Colonic mucosa (tissue), 4 donors: ENCODE measurements around the gene TCF7L2. TPM values are rescaled to one million over a fixed set of nuclear protein-coding genes. Genes with fewer than 3 reads are reported as not detected.

Experiments
- DNase-seq: peaks from one replicate; pipeline ENCODE4 v3.0.0-alpha.2; 2020
- H3K27ac ChIP-seq: fragments of 200-600 bp; one replicate; pipeline ENCODE4 v1.8.0; 2021
- H3K27me3 ChIP-seq: fragments of 200-600 bp; one replicate; pipeline ENCODE4 v1.8.0; 2021
- H3K36me3 ChIP-seq: fragments of 200-600 bp; one replicate; pipeline ENCODE4 v1.8.0; 2021
- H3K4me1 ChIP-seq: fragments of 200-600 bp; one replicate; pipeline ENCODE4 v1.8.0; 2021; ENCODE audit warnings: mild to moderate bottlenecking
- H3K4me3 ChIP-seq: fragments of 200-600 bp; one replicate; pipeline ENCODE4 v1.8.0; 2021
- H3K9ac ChIP-seq, 2 donors: one replicate each; pipeline ENCODE4 v1.7.0; 2013; ENCODE audit warnings: control low read depth in 2 of 2, low read depth in 2 of 2, low read length in 2 of 2
- H3K9me3 ChIP-seq: fragments of 200-600 bp; one replicate; pipeline ENCODE4 v1.8.0; 2021
- intact Hi-C: fragments of 100-400 bp; cut with DNase I; formaldehyde crosslinking; loops from one replicate; pipeline ENCODE4 v1.14.1; 2022
- total RNA-seq, 2 donors: library from RNA; stranded (reverse); fragmentation: NEBNext Ultra II Directional in 1 of 2; extraction: Animal tissue kit (Norgen Biotek cat#: 25700) in 1 of 2; gene quantifications; one replicate each; pipeline ENCODE4 v1.2.1, GENCODE V29; 2021
- TF ChIP-seq, protein P1 (sequence below): fragments of 200-600 bp; IDR thresholded peaks from one replicate; pipeline ENCODE4 v1.8.0; 2022; ENCODE audit warnings: antibody characterized with exemption, mild to moderate bottlenecking
- donor health status: healthy.
- donor health status: DM: no; HTN: no; CAD: no.
- donor health status: DM: no; HTN: no; CAD: no.

TCF7L2 gene
- total RNA-seq, 2 donors from 2014 or later, result 65.1 to 98.9 TPM

DNA sequence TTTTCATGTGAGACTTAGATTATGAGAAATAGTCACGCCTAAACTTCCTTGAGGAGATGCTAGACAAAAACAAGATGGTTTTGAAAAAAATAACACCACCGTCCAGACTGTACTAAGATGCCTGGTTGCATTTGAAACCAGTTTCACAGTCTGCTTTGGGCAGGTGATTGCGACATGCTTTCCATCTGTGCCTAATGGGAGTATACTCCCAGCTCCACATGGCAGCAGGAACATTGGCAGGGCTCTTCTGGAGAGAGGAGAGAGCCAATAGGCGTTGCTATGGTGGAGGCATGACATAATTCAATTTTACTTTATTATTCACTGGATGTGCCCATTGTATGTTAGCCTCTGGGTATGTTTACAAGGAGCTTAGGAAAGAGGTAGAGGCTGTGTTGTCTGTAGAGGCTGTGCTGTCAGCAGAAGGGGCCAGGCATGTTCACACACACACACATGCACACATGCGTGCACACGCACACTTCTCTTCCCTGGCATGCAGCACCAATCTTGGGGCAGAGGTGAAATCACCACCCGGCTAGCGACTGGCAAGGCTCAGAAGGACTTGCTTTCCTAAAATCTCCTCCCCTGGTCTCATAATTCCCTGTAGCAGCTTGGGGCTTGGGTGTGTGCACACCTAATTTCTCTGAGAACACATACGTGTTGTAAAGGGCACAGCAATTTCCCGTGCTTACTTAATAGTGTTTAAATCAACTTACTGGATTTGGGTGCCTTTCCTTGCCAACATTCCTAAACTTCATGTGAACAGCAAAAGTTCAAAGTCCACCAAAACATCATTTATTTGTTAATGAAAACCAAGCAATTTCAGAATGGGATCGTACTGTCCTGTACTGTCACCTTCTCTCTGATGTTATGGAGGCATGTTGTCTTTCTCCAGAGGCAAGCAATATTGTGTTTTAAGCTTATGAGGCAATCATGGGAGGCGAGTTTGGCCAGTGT is 162.1 kb downstream of the TCF7L2 start:
- H3K27me3 ChIP-seq, result no peaks in the 10 kb centered on the region
- no peaks in the 10 kb centered on the region for H3K9me3 ChIP-seq
- DNase-seq, result no peak

DNA sequence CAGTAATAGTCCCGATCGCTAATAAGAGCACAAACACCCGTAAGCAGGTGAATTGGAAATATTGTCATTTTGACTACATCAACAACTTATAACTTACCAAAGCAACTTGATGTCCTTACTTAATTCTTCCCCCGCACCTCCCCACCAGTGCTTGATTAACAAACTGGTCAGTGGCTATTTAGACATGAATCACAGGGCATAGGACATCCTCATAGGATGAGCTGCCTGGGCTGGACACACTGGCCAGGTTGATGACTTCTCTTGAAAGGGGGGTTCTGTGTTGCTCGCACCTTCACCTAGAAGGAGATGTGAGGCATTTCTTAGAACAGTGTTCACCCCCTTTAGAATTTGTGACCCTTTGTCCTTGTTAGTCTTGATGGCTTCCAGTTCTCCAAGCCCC is 163.2 kb downstream of the TCF7L2 start:
- Histone ChIP-seq H3K9me3 (no peaks in the 10 kb centered on the region), H3K36me3 (no peaks in the 10 kb centered on the region), H3K4me3 (no peak overlapping the region), H3K9ac (no peak overlapping the region), H3K4me1 (no peaks in the 10 kb centered on the region), H3K27me3 (no peaks in the 10 kb centered on the region), H3K27ac (no peak overlapping the region)
- TF ChIP-seq, protein P1, sequence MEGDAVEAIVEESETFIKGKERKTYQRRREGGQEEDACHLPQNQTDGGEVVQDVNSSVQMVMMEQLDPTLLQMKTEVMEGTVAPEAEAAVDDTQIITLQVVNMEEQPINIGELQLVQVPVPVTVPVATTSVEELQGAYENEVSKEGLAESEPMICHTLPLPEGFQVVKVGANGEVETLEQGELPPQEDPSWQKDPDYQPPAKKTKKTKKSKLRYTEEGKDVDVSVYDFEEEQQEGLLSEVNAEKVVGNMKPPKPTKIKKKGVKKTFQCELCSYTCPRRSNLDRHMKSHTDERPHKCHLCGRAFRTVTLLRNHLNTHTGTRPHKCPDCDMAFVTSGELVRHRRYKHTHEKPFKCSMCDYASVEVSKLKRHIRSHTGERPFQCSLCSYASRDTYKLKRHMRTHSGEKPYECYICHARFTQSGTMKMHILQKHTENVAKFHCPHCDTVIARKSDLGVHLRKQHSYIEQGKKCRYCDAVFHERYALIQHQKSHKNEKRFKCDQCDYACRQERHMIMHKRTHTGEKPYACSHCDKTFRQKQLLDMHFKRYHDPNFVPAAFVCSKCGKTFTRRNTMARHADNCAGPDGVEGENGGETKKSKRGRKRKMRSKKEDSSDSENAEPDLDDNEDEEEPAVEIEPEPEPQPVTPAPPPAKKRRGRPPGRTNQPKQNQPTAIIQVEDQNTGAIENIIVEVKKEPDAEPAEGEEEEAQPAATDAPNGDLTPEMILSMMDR, result no peak
- intact Hi-C loops, result no loop called here
- no peak for DNase-seq

More for the DNA sequence above, 162.1 kb downstream of the TCF7L2 start:
- Histone ChIP-seq H3K27ac (no peak overlapping the region), H3K4me1 (no peaks in the 10 kb centered on the region), H3K9ac (no peak overlapping the region), H3K36me3 (no peaks in the 10 kb centered on the region), H3K4me3 (no peak overlapping the region)
- TF ChIP-seq, protein P1, result no peak
- intact Hi-C loops, result no loop called here

GRCh38 chr10:113113918-113114317 is 163.9 kb downstream of the TCF7L2 start:
- H3K9me3 ChIP-seq, result no peaks in the 10 kb centered on the region
- no peak overlapping the region for H3K27ac ChIP-seq
- H3K4me1 ChIP-seq, result no peaks in the 10 kb centered on the region
- no peaks in the 10 kb centered on the region for H3K27me3 ChIP-seq
- no peak overlapping the region for H3K4me3 ChIP-seq
- TF ChIP-seq, protein P1, result no peak
- no peak overlapping the region for H3K9ac ChIP-seq
- intact Hi-C loops, result no loop called here
- no peak for DNase-seq
- H3K36me3 ChIP-seq, result no peaks in the 10 kb centered on the region

DNA sequence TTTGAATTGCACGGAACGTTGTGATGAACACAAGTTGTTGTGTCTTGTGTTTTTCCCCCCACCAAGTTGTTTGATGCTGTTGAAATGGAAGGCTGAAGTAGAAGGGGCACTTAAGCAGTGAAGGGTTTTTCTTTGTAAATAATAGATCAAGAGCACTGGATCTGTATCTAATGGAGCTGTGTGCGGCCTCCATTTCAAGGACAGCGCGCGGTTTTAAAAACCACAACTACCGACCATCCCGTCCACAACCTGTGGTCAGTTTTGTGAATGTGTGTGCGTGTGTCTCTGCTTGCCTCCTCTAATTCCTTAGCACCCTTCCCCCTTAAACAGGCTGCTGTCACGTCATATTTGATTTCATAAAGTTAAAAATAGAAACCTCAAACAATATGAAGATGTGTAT is 165.5 kb downstream of the TCF7L2 start:
- Histone ChIP-seq H3K9ac (no peak overlapping the region), H3K27me3 (no peaks in the 10 kb centered on the region), H3K27ac (no peak overlapping the region), H3K4me3 (no peak overlapping the region), H3K36me3 (no peaks in the 10 kb centered on the region), H3K4me1 (no peaks in the 10 kb centered on the region), H3K9me3 (no peaks in the 10 kb centered on the region)
- no peak for DNase-seq
- intact Hi-C loops, result loop anchor here (5.0 kb wide), 1 partner anchor 83 kb away; no protein-coding TSS in a partner anchor
- TF ChIP-seq, protein P1, result no peak

- DNase-seq, result no peak
- H3K27ac ChIP-seq, result no peak overlapping the region
- intact Hi-C loops, result loop anchor here (5.0 kb wide), 1 partner anchor 87 kb away; no protein-coding TSS in a partner anchor
- no peaks in the 10 kb centered on the region for H3K36me3 ChIP-seq
- no peak overlapping the region for H3K4me3 ChIP-seq
- H3K27me3 ChIP-seq, result no peaks in the 10 kb centered on the region
- no peak overlapping the region for H3K9ac ChIP-seq
- H3K9me3 ChIP-seq, result no peaks in the 10 kb centered on the region
- no peaks in the 10 kb centered on the region for H3K4me1 ChIP-seq
- TF ChIP-seq, protein P1, result no peak
These were observed 168.8 kb downstream of the TCF7L2 start for GRCh38 chr10:113118882-113119281.
